Neutrophil (primary cell): ENCODE results near the gene CYLD.

Experiments used
- H3K27ac ChIP-seq: fragments of 200-600 bp; sonication (generic); 2 replicates; pipeline ENCODE4 v1.5.1; 2016; ENCODE audit warnings: mild to moderate bottlenecking, moderate library complexity
- H3K27me3 ChIP-seq: fragments of 200-600 bp; sonication (generic); 2 replicates; pipeline ENCODE4 v1.6.0; 2016; ENCODE audit warnings: mild to moderate bottlenecking
- H3K36me3 ChIP-seq: fragments of 200-600 bp; sonication (generic); 2 replicates; pipeline ENCODE4 v1.5.1; 2017
- H3K4me1 ChIP-seq, 2 experiments: fragments of 200-600 bp in 1 of 2; sonication (generic) in 1 of 2; 1 replicate in 1 of 2; 2 replicates in 1 of 2; pipeline versions ENCODE4 v1.5.1 to v1.6.1; 2013 to 2016; ENCODE audit warnings: low read depth in 1 of 2, low read length in 1 of 2, mild to moderate bottlenecking in 1 of 2, moderate library complexity in 1 of 2; ENCODE audit not compliant: control insufficient read depth in 1 of 2, insufficient read depth in 1 of 2
- H3K4me3 ChIP-seq, 2 experiments: fragments of 200-600 bp in 1 of 2; sonication (generic) in 1 of 2; 1 replicate in 1 of 2; 2 replicates in 1 of 2; pipeline ENCODE4 v1.5.1; 2013 to 2016; ENCODE audit warnings: low read depth in 1 of 2, low read length in 1 of 2, mild to moderate bottlenecking in 1 of 2, moderate library complexity in 1 of 2
- H3K9me3 ChIP-seq: fragments of 200-600 bp; sonication (generic); 2 replicates; pipeline ENCODE4 v1.5.1; 2016
- TF ChIP-seq, protein P1 (sequence below): fragments of 200-600 bp; sonication (generic); IDR thresholded peaks from 2 replicates; pipeline ENCODE4 v1.5.1; 2016; ENCODE audit warnings: antibody characterized with exemption

Gene CYLD

GRCh38 chr16:50828164-50828702 lies 86.3 kb downstream of the CYLD start:
- TF ChIP-seq, protein P1, sequence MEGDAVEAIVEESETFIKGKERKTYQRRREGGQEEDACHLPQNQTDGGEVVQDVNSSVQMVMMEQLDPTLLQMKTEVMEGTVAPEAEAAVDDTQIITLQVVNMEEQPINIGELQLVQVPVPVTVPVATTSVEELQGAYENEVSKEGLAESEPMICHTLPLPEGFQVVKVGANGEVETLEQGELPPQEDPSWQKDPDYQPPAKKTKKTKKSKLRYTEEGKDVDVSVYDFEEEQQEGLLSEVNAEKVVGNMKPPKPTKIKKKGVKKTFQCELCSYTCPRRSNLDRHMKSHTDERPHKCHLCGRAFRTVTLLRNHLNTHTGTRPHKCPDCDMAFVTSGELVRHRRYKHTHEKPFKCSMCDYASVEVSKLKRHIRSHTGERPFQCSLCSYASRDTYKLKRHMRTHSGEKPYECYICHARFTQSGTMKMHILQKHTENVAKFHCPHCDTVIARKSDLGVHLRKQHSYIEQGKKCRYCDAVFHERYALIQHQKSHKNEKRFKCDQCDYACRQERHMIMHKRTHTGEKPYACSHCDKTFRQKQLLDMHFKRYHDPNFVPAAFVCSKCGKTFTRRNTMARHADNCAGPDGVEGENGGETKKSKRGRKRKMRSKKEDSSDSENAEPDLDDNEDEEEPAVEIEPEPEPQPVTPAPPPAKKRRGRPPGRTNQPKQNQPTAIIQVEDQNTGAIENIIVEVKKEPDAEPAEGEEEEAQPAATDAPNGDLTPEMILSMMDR: no peak
- peaks cover 23% of the 10 kb centered on the region for H3K27me3 ChIP-seq

GRCh38 chr16:50830698-50831097 lies 88.8 kb downstream of the CYLD start:
- no peaks in the 10 kb centered on the region for H3K9me3 ChIP-seq
- TF ChIP-seq, protein P1: no peak
- no peaks in the 10 kb centered on the region for H3K36me3 ChIP-seq
- H3K4me3 ChIP-seq: no peak overlapping the region
- H3K4me1 ChIP-seq: no peaks in the 10 kb centered on the region
- peaks cover 11% of the 10 kb centered on the region for H3K27me3 ChIP-seq
- no peak overlapping the region for H3K27ac ChIP-seq

More at GRCh38 chr16:50828164-50828702, 86.3 kb downstream of the CYLD start:
- H3K4me3 ChIP-seq: no peak overlapping the region
- no peaks in the 10 kb centered on the region for H3K4me1 ChIP-seq
- H3K9me3 ChIP-seq: no peaks in the 10 kb centered on the region
- no peaks in the 10 kb centered on the region for H3K36me3 ChIP-seq
- no peak overlapping the region for H3K27ac ChIP-seq

DNA sequence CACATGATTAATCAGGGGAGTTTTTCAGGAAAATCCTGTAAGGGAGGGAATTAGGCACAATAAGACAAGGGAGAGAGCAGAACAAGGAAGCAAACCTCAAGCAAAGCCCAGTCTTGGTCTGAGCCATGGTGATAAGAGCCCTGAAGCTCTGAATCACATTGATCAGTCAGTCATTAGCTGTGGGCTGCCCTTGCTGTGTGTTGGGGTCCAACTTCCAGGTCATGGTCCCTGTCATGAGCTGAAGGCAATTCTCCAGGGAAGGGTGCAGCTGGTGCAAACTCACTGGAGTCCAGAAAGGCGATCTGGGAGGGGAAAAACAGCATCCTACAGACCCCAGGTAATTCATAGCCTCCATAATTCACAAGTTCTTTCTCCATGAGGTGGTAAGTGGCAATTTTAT lies 89.9 kb downstream of the CYLD start:
- H3K9me3 ChIP-seq: no peaks in the 10 kb centered on the region
- H3K4me3 ChIP-seq: no peak overlapping the region
- peaks cover 1% of the 10 kb centered on the region for H3K27me3 ChIP-seq
- no peak overlapping the region for H3K27ac ChIP-seq
- H3K36me3 ChIP-seq: no peaks in the 10 kb centered on the region
- no peaks in the 10 kb centered on the region for H3K4me1 ChIP-seq
- TF ChIP-seq, protein P1: no peak

DNA sequence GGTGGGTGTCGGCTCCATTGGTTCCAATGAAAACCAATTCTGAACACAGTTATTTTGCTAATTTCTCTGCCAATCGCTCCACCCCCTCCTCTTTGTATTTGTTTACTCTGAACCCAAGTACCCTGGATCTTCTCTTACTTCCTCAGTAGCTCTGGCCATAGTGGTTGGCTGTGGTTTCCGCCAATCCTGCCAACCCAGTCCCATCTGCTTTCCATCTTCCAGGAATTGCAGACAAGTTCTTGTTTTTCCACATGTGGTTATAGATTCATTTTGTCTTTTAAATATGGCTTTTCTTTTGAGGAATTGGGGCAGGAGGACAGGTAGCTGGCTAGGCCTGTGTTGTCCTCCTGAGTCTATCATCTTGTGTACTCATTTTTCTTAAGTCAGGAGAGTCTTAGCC lies 92.0 kb downstream of the CYLD start:
- Histone ChIP-seq H3K9me3 (no peaks in the 10 kb centered on the region), H3K27me3 (peaks cover under 1% of the 10 kb centered on the region), H3K4me1 (no peaks in the 10 kb centered on the region), H3K4me3 (no peak overlapping the region), H3K27ac (no peak overlapping the region), H3K36me3 (no peaks in the 10 kb centered on the region)
- TF ChIP-seq, protein P1: no peak

- Histone ChIP-seq H3K27ac (no peak overlapping the region), H3K4me1 (no peaks in the 10 kb centered on the region), H3K9me3 (no peaks in the 10 kb centered on the region), H3K4me3 (no peak overlapping the region), H3K36me3 (no peaks in the 10 kb centered on the region), H3K27me3 (peaks cover 9% of the 10 kb centered on the region)
- TF ChIP-seq, protein P1: no peak
Measured at GRCh38 chr16:50834701-50835100, 92.8 kb downstream of the CYLD start.
